ENCODE measurements around the gene PRRT4.

Gene PRRT4

DNA sequence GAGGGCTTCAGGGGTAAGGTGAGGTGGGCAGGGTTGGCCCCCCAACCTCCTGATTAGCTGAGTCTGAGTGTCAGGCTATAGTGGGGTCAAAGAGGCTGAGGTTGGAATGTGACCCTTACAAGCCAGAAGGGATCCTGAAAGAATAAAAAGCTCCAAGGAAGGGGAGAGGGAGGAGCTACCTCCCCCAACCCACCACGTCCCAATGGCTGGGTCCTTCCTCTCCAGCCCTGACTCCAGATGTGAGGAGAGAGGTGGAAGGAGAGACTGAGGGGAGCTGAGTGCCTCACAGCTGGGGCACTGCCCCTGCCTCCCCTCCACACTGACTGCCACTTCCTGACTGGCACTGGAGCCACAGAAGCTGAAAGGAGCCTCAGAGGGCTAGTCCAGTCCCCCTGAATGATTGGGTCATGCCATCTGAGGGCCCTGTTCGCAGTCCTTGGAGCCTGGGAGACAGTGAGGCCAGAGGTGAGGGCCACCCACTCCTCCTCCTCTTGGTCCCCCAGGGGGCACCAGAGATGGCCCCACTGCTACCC is 27.7 kb upstream of the PRRT4 start:
- DNase-seq: no peak
- Mint-ChIP-seq H3K4me1 (ENCODE audit: low read depth) (no peaks in the 10 kb centered on the region), H3K9me3 (no peaks in the 10 kb centered on the region), H3K27me3 (peaks cover 7% of the 10 kb centered on the region), H3K27ac (no peak overlapping the region), H3K4me3 (no peak overlapping the region), H3K36me3 (ENCODE audit: low read depth) (peaks cover 19% of the 10 kb centered on the region)

DNA sequence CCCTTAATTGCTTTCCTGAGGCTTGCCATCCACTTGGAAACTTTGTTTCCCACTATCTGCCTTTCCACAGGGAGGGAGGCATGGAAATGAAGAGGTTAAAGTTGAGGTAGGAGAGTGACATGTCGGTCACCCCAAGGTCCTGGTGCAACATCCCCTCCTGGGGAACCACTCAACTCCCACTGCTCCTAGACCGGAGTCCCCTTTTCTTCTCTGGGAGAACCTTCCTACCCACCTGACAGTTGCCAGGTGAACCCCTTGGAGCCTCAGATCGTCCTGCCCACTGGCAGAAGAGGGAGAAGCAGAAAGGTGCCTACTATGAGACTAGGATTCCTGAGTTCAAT is 26.6 kb upstream of the PRRT4 start:
- H3K27me3 Mint-ChIP-seq: peaks cover 7% of the 10 kb centered on the region
- H3K36me3 Mint-ChIP-seq (ENCODE audit: low read depth): peaks cover 12% of the 10 kb centered on the region
- H3K9me3 Mint-ChIP-seq: no peaks in the 10 kb centered on the region
- H3K27ac Mint-ChIP-seq: no peak overlapping the region
- DNase-seq: no peak
- H3K4me1 Mint-ChIP-seq (ENCODE audit: low read depth): no peaks in the 10 kb centered on the region
- H3K4me3 Mint-ChIP-seq: no peak overlapping the region

DNA sequence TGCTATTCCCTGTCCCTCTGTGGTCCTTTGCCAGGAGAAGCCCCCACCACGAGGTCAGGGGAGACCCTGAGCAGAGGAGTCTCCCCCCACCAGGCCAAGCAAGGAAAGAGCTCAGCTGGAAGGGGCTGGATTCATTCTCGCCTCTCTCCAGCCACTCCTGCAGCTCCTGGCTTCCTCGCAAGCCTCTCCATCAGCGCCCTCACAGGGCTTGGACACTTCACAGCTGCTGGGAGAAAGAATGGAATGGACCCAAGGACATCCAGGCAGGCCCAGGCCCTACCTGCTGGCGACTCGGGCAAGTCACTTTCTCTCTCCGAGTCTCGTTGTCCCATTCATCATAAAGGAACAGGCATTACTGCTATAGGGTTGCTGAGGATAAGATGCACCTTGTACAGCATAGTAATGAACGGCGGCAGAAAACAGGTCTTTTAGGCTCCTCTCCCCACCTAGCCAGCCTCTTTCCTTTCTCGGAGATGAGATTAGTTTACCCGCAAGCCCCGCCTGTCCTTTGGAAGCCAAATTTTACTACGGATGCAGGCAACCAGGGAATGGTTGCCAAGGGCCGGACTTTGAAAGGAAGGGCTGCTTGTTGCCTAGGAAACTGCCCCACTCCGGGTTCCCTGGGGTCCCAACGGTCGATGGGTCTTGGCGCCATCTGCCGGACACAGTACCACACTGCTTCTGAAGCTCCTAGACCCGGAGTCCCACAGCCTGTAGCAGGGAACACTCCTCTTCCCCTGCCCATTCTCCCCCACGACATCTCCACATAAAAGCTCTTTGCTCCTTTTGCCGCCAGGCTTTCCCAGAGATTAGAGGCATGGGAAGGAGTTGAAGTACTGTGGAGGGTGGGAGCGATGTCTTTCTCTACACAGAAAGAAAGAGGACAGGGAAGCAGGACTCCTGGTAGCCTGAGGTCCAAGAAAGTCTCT is 26.0 kb upstream of the PRRT4 start:
- H3K4me3 Mint-ChIP-seq: no peak overlapping the region
- H3K27ac Mint-ChIP-seq: no peak overlapping the region
- no peaks in the 10 kb centered on the region for H3K9me3 Mint-ChIP-seq
- peaks cover 7% of the 10 kb centered on the region for H3K27me3 Mint-ChIP-seq
- peak; percentile 82 for DNase-seq
- H3K4me1 Mint-ChIP-seq (ENCODE audit: low read depth): no peaks in the 10 kb centered on the region
- H3K36me3 Mint-ChIP-seq (ENCODE audit: low read depth): peaks cover 8% of the 10 kb centered on the region

DNA sequence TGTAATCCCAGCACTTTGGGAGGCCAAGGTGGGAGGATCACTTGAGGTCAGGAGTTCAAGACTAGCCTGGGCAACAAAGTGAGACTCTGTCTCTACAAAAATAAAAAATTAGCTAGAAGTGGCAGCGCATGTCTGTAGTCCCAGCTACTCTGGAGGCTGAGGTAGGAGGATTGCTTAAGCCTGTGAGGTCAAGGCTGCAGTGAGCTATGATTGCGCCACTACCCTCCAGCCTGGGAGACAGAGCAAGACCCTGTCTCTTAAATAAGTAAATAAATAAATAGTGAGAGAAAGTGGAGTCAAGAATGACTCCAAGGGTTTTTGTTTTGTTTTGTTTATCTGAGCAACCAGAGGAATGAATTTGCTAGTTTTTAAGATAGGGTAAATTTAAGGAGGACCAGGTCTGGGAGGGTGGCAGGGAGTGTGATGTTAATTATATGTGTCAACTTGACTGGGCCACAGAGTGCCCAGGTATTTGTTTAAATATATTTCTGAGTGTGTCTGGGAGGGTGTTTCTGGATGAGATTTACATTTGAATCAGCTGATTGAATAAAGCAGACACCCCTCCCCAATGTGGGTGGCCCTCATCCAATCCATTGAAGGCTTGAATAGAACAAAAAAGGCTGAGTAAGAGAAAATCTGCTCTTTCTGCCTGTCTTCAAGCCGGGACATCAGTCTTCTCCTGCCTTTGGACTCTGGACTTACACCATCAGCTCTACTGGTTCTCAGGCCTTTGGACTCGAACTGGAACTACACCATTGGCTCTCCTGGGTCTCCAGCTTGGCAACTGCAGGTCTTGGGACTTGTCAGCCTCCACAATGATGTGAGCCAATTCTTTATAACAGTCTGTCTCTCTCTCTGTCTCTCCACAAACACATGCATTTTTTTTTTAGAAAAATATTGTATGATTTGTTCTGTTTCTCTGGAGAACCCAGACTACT is 24.8 kb upstream of the PRRT4 start:
- H3K27ac Mint-ChIP-seq: no peak overlapping the region
- H3K9me3 Mint-ChIP-seq: no peaks in the 10 kb centered on the region
- no peak for DNase-seq
- no peaks in the 10 kb centered on the region for H3K36me3 Mint-ChIP-seq (ENCODE audit: low read depth)
- no peaks in the 10 kb centered on the region for H3K4me1 Mint-ChIP-seq (ENCODE audit: low read depth)
- H3K4me3 Mint-ChIP-seq: no peak overlapping the region
- H3K27me3 Mint-ChIP-seq: peaks cover 7% of the 10 kb centered on the region

DNA sequence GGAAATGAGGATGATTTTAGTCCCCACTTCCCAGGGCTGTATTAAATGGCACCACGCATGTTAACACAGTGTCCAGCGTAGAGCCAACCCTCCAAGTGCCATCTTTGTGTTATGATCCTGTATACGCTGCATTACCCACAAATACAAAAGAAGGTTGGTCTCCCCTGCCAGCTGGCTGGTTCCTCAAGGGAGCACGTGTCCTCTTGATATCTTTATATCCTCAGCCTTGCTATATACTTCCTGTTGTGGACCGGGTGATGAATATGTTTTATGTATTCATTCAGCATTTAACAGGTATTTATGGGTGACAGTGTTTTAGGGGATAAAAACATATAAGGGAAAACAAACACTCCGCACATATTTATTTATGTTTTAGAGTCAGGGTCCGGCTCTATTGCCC is 23.2 kb upstream of the PRRT4 start:
- DNase-seq: no peak
- Mint-ChIP-seq H3K9me3 (no peaks in the 10 kb centered on the region), H3K36me3 (ENCODE audit: low read depth) (no peaks in the 10 kb centered on the region), H3K4me1 (ENCODE audit: low read depth) (no peaks in the 10 kb centered on the region), H3K4me3 (no peak overlapping the region), H3K27me3 (peaks cover 7% of the 10 kb centered on the region), H3K27ac (no peak overlapping the region)

GRCh38 chr7:128383776-128384175 is 22.3 kb upstream of the PRRT4 start:
- H3K4me3 Mint-ChIP-seq: no peak overlapping the region
- H3K27ac Mint-ChIP-seq: no peak overlapping the region

GRCh38 chr7:128381161-128381821 is 19.8 kb upstream of the PRRT4 start:
- Mint-ChIP-seq H3K36me3 (ENCODE audit: low read depth) (no peaks in the 10 kb centered on the region), H3K27me3 (no peaks in the 10 kb centered on the region), H3K27ac (no peak overlapping the region), H3K4me3 (no peak overlapping the region), H3K9me3 (no peaks in the 10 kb centered on the region), H3K4me1 (ENCODE audit: low read depth) (no peaks in the 10 kb centered on the region)
- DNase-seq: peak; percentile 55

More at GRCh38 chr7:128383776-128384175, 22.3 kb upstream of the PRRT4 start:
- Mint-ChIP-seq H3K9me3 (no peaks in the 10 kb centered on the region), H3K27me3 (peaks cover 7% of the 10 kb centered on the region), H3K36me3 (ENCODE audit: low read depth) (no peaks in the 10 kb centered on the region), H3K4me1 (ENCODE audit: low read depth) (no peaks in the 10 kb centered on the region)
- DNase-seq: no peak

- H3K27me3 Mint-ChIP-seq: no peaks in the 10 kb centered on the region
- H3K27ac Mint-ChIP-seq: no peak overlapping the region
- H3K9me3 Mint-ChIP-seq: no peaks in the 10 kb centered on the region
- no peak for DNase-seq
- H3K36me3 Mint-ChIP-seq (ENCODE audit: low read depth): no peaks in the 10 kb centered on the region
- no peaks in the 10 kb centered on the region for H3K4me1 Mint-ChIP-seq (ENCODE audit: low read depth)
- no peak overlapping the region for H3K4me3 Mint-ChIP-seq
Observed at GRCh38 chr7:128380483-128381106, 19.1 kb upstream of the PRRT4 start.

DNA sequence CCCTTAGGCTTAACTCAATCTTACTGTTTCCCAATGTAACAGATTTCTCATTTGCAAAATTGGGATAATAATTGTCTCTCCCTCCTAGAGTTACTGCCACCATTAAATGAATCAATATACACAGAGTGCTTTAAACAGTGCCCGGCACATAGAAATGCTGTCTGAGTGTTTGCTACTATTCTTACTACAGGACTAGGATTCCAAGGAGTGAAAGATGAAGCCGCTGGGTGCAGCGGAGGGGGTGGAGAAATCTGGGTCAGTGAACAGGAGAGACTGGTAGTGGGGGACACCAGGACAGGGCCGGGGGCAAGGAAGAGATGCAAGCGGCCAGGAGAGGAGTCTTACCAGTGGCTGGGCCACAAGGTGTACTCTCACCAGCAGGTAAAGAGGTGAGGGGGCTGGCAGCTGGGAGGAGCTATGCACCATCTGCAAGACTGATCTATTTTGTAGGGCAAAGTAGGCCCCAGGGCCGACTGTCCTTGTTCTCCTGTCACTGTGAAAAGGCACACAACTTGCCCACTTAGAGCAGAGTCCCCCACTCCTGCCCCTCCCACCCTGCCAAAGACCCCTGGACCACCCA is 18.5 kb upstream of the PRRT4 start:
- H3K27ac Mint-ChIP-seq: no peak overlapping the region
- H3K27me3 Mint-ChIP-seq: no peaks in the 10 kb centered on the region
- no peak overlapping the region for H3K4me3 Mint-ChIP-seq
- no peak for DNase-seq
- H3K4me1 Mint-ChIP-seq (ENCODE audit: low read depth): no peaks in the 10 kb centered on the region
- no peaks in the 10 kb centered on the region for H3K36me3 Mint-ChIP-seq (ENCODE audit: low read depth)
- no peaks in the 10 kb centered on the region for H3K9me3 Mint-ChIP-seq

GRCh38 chr7:128378637-128379036 is 17.1 kb upstream of the PRRT4 start:
- H3K9me3 Mint-ChIP-seq: no peaks in the 10 kb centered on the region
- H3K4me1 Mint-ChIP-seq (ENCODE audit: low read depth): no peaks in the 10 kb centered on the region
- H3K27ac Mint-ChIP-seq: no peak overlapping the region
- no peaks in the 10 kb centered on the region for H3K27me3 Mint-ChIP-seq
- no peaks in the 10 kb centered on the region for H3K36me3 Mint-ChIP-seq (ENCODE audit: low read depth)
- DNase-seq: no peak
- H3K4me3 Mint-ChIP-seq: no peak overlapping the region

DNA sequence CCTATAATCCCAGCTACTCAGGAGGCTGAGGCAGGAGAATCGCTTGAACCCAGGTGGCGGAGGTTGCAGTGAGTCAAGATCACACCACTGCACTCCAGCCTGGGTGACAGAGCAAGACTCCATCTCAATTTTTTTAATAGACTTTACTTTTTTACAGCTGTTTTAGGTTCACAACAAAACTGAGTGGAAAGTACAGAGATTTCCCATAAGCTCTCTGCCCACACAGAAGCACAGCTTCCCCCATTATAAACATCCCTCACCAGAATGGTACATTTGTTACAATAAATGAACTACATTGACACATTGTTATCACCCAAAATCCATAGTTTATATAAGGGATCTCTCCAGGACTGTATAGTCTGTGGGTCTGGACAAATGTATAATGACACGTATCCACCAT is 14.6 kb upstream of the PRRT4 start:
- Mint-ChIP-seq H3K4me3 (no peak overlapping the region), H3K27me3 (no peaks in the 10 kb centered on the region), H3K36me3 (ENCODE audit: low read depth) (no peaks in the 10 kb centered on the region), H3K9me3 (no peaks in the 10 kb centered on the region), H3K4me1 (ENCODE audit: low read depth) (no peaks in the 10 kb centered on the region), H3K27ac (no peak overlapping the region)
- DNase-seq: no peak

GRCh38 chr7:128374041-128374440 is 12.6 kb upstream of the PRRT4 start:
- Mint-ChIP-seq H3K9me3 (no peaks in the 10 kb centered on the region), H3K4me1 (ENCODE audit: low read depth) (no peaks in the 10 kb centered on the region), H3K27ac (no peak overlapping the region), H3K36me3 (ENCODE audit: low read depth) (no peaks in the 10 kb centered on the region), H3K4me3 (no peak overlapping the region), H3K27me3 (peaks cover 2% of the 10 kb centered on the region)
- no peak for DNase-seq

GRCh38 chr7:128373606-128374005 is 12.1 kb upstream of the PRRT4 start:
- H3K27ac Mint-ChIP-seq: no peak overlapping the region

DNA sequence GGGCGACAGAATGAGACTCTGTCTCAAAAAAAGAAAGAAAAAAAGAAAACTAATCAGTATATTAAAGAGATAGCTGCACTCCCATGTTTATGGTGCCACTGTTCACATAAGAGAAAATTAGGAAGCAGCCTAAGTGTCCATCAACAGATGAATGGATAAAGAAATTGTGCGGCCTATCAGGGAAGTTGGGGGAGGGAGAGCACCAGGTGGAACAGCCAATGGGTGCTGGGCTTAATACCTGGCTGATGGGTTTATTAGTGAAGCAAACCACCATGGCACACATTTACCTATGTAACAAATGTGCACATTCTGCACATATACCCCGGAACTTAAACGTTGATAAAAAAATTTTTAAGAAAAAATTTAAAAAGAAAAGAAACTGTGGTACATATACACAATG is 9.0 kb upstream of the PRRT4 start:
- DNase-seq: no peak
- no peaks in the 10 kb centered on the region for H3K36me3 Mint-ChIP-seq (ENCODE audit: low read depth)
- no peaks in the 10 kb centered on the region for H3K9me3 Mint-ChIP-seq
- H3K4me1 Mint-ChIP-seq (ENCODE audit: low read depth): no peaks in the 10 kb centered on the region
- no peak overlapping the region for H3K4me3 Mint-ChIP-seq
- no peak overlapping the region for H3K27ac Mint-ChIP-seq
- H3K27me3 Mint-ChIP-seq: peaks cover 15% of the 10 kb centered on the region

More at GRCh38 chr7:128373606-128374005, 12.1 kb upstream of the PRRT4 start:
- H3K27me3 Mint-ChIP-seq: peaks cover 2% of the 10 kb centered on the region
- no peaks in the 10 kb centered on the region for H3K4me1 Mint-ChIP-seq (ENCODE audit: low read depth)
- H3K4me3 Mint-ChIP-seq: no peak overlapping the region
- no peaks in the 10 kb centered on the region for H3K9me3 Mint-ChIP-seq
- no peak for DNase-seq
- no peaks in the 10 kb centered on the region for H3K36me3 Mint-ChIP-seq (ENCODE audit: low read depth)
